Panc1 (cell line): ENCODE results near the gene NEFH.

Source experiments
- POLR2AphosphoS5 ChIP-seq: IDR thresholded peaks from 2 replicates; pipeline ENCODE4 v1.6.1; 2012; ENCODE audit warnings: mild to moderate bottlenecking, low read depth, low read length, moderate library complexity
- TF ChIP-seq, protein P1 (sequence below): fragments of 450-650 bp; IDR thresholded peaks from 2 replicates; pipeline ENCODE4 v1.5.1; 2017; ENCODE audit warnings: mild to moderate bottlenecking

DNA sequence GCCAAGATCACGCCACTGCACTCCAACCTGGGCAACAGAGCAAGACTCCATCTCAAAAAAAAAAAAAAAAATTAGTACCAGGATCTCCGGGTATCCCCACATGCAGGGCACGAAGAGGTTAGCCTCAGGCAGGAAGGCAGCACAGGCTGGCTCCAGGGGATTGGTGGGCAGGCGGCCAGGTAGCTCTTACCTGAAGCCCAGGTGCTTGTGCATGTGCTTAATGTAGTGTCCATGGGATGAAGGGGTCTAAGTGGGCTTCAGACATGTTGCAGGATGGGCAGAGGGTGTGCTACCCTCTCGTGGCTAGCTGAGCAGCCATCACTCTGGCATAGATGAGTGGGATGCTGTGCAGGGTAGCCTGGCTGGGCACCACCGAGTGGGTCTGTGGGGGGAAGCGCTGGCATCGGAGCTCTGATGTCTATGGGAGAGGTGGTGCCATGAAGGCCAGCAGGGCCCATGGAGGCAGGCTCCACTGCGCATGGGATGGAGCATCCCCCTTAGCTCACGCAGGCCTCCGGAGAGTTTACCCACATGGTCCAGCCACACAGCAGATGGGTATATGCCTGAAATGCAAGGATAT, 30.6 kb upstream of the NEFH start:
- no peak for TF ChIP-seq POLR2AphosphoS5
- TF ChIP-seq, protein P1, sequence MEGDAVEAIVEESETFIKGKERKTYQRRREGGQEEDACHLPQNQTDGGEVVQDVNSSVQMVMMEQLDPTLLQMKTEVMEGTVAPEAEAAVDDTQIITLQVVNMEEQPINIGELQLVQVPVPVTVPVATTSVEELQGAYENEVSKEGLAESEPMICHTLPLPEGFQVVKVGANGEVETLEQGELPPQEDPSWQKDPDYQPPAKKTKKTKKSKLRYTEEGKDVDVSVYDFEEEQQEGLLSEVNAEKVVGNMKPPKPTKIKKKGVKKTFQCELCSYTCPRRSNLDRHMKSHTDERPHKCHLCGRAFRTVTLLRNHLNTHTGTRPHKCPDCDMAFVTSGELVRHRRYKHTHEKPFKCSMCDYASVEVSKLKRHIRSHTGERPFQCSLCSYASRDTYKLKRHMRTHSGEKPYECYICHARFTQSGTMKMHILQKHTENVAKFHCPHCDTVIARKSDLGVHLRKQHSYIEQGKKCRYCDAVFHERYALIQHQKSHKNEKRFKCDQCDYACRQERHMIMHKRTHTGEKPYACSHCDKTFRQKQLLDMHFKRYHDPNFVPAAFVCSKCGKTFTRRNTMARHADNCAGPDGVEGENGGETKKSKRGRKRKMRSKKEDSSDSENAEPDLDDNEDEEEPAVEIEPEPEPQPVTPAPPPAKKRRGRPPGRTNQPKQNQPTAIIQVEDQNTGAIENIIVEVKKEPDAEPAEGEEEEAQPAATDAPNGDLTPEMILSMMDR, result no peak
